GM20000 (cell line): ENCODE results near the gene PSMB7.

Experiments
- DNase-seq: peaks from one replicate; pipeline ENCODE4 v3.0.0; 2012; ENCODE audit warnings: low spot score
- TF ChIP-seq, protein P1 (sequence below): IDR thresholded peaks from 2 replicates; pipeline ENCODE4 v1.5.1; 2012; ENCODE audit warnings: mild to moderate bottlenecking, control low read depth; ENCODE audit errors: extremely low read depth, missing control alignments

Gene PSMB7

GRCh38 chr9:124450931-124451661 is 35.9 kb upstream of the PSMB7 start:
- TF ChIP-seq, protein P1, sequence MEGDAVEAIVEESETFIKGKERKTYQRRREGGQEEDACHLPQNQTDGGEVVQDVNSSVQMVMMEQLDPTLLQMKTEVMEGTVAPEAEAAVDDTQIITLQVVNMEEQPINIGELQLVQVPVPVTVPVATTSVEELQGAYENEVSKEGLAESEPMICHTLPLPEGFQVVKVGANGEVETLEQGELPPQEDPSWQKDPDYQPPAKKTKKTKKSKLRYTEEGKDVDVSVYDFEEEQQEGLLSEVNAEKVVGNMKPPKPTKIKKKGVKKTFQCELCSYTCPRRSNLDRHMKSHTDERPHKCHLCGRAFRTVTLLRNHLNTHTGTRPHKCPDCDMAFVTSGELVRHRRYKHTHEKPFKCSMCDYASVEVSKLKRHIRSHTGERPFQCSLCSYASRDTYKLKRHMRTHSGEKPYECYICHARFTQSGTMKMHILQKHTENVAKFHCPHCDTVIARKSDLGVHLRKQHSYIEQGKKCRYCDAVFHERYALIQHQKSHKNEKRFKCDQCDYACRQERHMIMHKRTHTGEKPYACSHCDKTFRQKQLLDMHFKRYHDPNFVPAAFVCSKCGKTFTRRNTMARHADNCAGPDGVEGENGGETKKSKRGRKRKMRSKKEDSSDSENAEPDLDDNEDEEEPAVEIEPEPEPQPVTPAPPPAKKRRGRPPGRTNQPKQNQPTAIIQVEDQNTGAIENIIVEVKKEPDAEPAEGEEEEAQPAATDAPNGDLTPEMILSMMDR: no peak
- DNase-seq: peak; percentile 49

GRCh38 chr9:124450241-124450924 is 35.1 kb upstream of the PSMB7 start, which contains the start of gene ADGRD2:
Gene ADGRD2 (plus strand): TSS chr9:124450451. CDS start chr9:124451667, 1,216 bp downstream.
- TF ChIP-seq, protein P1: no peak
- DNase-seq: peak; percentile 33

GRCh38 chr9:124449381-124450151 is 34.3 kb upstream of the PSMB7 start:
- TF ChIP-seq, protein P1: no peak
- DNase-seq: peak; percentile 21

- DNase-seq: no peak
- TF ChIP-seq, protein P1: no peak
Measured at GRCh38 chr9:124448019-124448418, 32.8 kb upstream of the PSMB7 start.

GRCh38 chr9:124447297-124447661 is 32.0 kb upstream of the PSMB7 start:
- DNase-seq: no peak
- TF ChIP-seq, protein P1: no peak

GRCh38 chr9:124444166-124444565 is 28.9 kb upstream of the PSMB7 start:
- TF ChIP-seq, protein P1: no peak
- no peak for DNase-seq

DNA sequence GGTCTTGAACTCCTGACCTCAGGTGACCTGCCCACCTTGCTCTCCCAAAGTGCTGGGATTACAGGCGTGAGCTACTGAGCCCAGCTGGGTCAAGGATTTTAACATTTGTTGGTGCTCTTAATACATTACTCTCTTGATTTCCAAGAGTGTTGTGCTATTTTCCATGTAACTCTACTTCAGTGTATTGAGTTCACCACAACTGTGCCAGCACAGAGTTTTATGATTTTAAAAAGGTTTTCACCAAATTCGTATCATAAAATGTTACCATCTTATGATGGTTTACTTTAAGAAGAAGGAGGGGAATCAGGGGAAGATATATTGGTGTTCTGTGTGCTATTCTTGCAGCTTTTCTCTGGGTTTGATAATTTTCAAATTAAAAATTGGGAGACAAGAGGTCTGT is 28.4 kb upstream of the PSMB7 start:
- DNase-seq: no peak
- TF ChIP-seq, protein P1: no peak
